Mesenchymal stem cell (in vitro differentiated cells and primary cell): Measurements from ENCODE around the gene TRPC6.

Experiments
- DNase-seq: peaks from one replicate; pipeline ENCODE4 v3.0.0-alpha.2; 2013
- H2AFZ ChIP-seq: one replicate; pipeline ENCODE4 v1.6.1; 2013; ENCODE audit warnings: low read depth, mild to moderate bottlenecking, control low read depth, inconsistent platforms, low read length, moderate library complexity
- H2AK5ac ChIP-seq: 2 replicates; pipeline ENCODE4 v1.6.1; 2013; ENCODE audit warnings: low read length, moderate library complexity, mild to moderate bottlenecking, inconsistent platforms; ENCODE audit not compliant: severe bottlenecking
- H2BK120ac ChIP-seq: one replicate; pipeline ENCODE4 v1.6.1; 2013; ENCODE audit warnings: low read depth, mild to moderate bottlenecking, inconsistent platforms, low read length, moderate library complexity
- H2BK12ac ChIP-seq, 2 experiments: one replicate each; pipeline ENCODE4 v1.6.1; 2013; ENCODE audit warnings: inconsistent platforms in 2 of 2, low read length in 2 of 2, mild to moderate bottlenecking in 2 of 2, moderate library complexity in 2 of 2, control low read depth in 1 of 2
- H2BK15ac ChIP-seq: one replicate; pipeline ENCODE4 v1.6.1; 2013; ENCODE audit warnings: mild to moderate bottlenecking, low read depth, inconsistent platforms; ENCODE audit not compliant: poor library complexity, severe bottlenecking
- H2BK5ac ChIP-seq: 2 replicates; pipeline ENCODE4 v1.6.1; 2013; ENCODE audit warnings: low read depth, mild to moderate bottlenecking, low read length, control low read depth, inconsistent platforms; ENCODE audit not compliant: poor library complexity, severe bottlenecking
- H3K14ac ChIP-seq, 2 experiments: one replicate each; pipeline ENCODE4 v1.6.1; 2013; ENCODE audit warnings: inconsistent platforms in 2 of 2, low read length in 2 of 2, control low read depth in 1 of 2, mild to moderate bottlenecking in 1 of 2, moderate library complexity in 1 of 2
- H3K18ac ChIP-seq, 2 experiments: one replicate each; pipeline ENCODE4 v1.6.1; 2013; ENCODE audit warnings: inconsistent platforms in 2 of 2, low read length in 2 of 2, control low read depth in 1 of 2, low read depth in 1 of 2, mild to moderate bottlenecking in 1 of 2
- H3K23ac ChIP-seq, 2 experiments: one replicate each; pipeline ENCODE4 v1.6.1; 2013; ENCODE audit warnings: inconsistent platforms in 2 of 2, low read length in 2 of 2, mild to moderate bottlenecking in 2 of 2, moderate library complexity in 2 of 2, control low read depth in 1 of 2
- H3K27ac ChIP-seq: 2 replicates; pipeline ENCODE4 v1.5.1; 2013; ENCODE audit warnings: mild to moderate bottlenecking, moderate library complexity, low read length, control low read depth, inconsistent platforms; ENCODE audit not compliant: poor library complexity, severe bottlenecking
- H3K27me3 ChIP-seq, 2 experiments: 2 replicates each; pipeline versions ENCODE4 v1.6.1 to v1.7.0; 2013; ENCODE audit warnings: low read length in 2 of 2, mild to moderate bottlenecking in 2 of 2, moderate library complexity in 2 of 2, control low read depth in 1 of 2, inconsistent platforms in 1 of 2; ENCODE audit not compliant: control insufficient read depth in 1 of 2, insufficient read depth in 1 of 2
- H3K36me3 ChIP-seq, 2 experiments: 2 replicates each; pipeline versions ENCODE4 v1.6.1 to v1.7.0; 2013; ENCODE audit warnings: low read length in 2 of 2, control low read depth in 1 of 2, inconsistent platforms in 1 of 2, low read depth in 1 of 2, mild to moderate bottlenecking in 1 of 2; ENCODE audit not compliant: insufficient read depth in 2 of 2, control insufficient read depth in 1 of 2
- H3K4ac ChIP-seq, 2 experiments: one replicate each; pipeline ENCODE4 v1.6.1; 2013; ENCODE audit warnings: inconsistent platforms in 2 of 2, low read length in 2 of 2, mild to moderate bottlenecking in 2 of 2, moderate library complexity in 2 of 2, control low read depth in 1 of 2, low read depth in 1 of 2
- H3K4me1 ChIP-seq: 2 replicates; pipeline ENCODE4 v1.6.1; 2013; ENCODE audit warnings: low read depth, low read length, control low read depth; ENCODE audit not compliant: control insufficient read depth, insufficient read depth
- H3K4me2 ChIP-seq: 2 replicates; pipeline ENCODE4 v1.6.1; 2013; ENCODE audit warnings: low read length, mild to moderate bottlenecking, inconsistent platforms; ENCODE audit not compliant: poor library complexity, severe bottlenecking
- H3K4me3 ChIP-seq, 2 experiments: 2 replicates each; pipeline versions ENCODE4 v1.5.1 to v1.7.0; 2013; ENCODE audit warnings: low read length in 2 of 2, mild to moderate bottlenecking in 2 of 2, control low read depth in 1 of 2, low read depth in 1 of 2; ENCODE audit not compliant: insufficient read depth in 1 of 2
- H3K79me1 ChIP-seq: replicated peaks from 2 replicates; pipeline ENCODE4 v1.6.1; 2013; ENCODE audit warnings: mild to moderate bottlenecking, control low read depth, low read length, inconsistent platforms; ENCODE audit not compliant: poor library complexity, severe bottlenecking
- H3K9ac ChIP-seq: 2 replicates; pipeline ENCODE4 v1.7.0; 2013; ENCODE audit warnings: mild to moderate bottlenecking, low read length, moderate library complexity
- H3K9me3 ChIP-seq: 2 replicates; pipeline ENCODE4 v1.7.0; 2013; ENCODE audit warnings: mild to moderate bottlenecking, low read length; ENCODE audit not compliant: control insufficient read depth
- H4K8ac ChIP-seq: one replicate; pipeline ENCODE4 v1.6.1; 2013; ENCODE audit warnings: inconsistent platforms, mild to moderate bottlenecking, low read length, moderate library complexity
- H4K91ac ChIP-seq: one replicate; pipeline ENCODE4 v1.6.1; 2013; ENCODE audit warnings: mild to moderate bottlenecking, low read length, inconsistent platforms
- WGBS: methylation state at CpG from one replicate; pipeline ENCODE4 v1.1.7; 2013; ENCODE audit warnings: mixed read lengths; 5-methylcytosine and 5-hydroxymethylcytosine counted together

The TRPC6 gene

GRCh38 chr11:101576456-101576855 lies 7.4 kb downstream of the TRPC6 start:
- Histone ChIP-seq H4K8ac (no peak overlapping the region), H2BK12ac (no peak overlapping the region), H2AFZ (no peak overlapping the region), H3K27ac (no peak overlapping the region), H3K9ac (no peak overlapping the region), H3K14ac (no peak overlapping the region), H3K4ac (no peak overlapping the region), H3K36me3 (no peaks in the 10 kb centered on the region), H2BK15ac (no peak overlapping the region), H3K9me3 (peaks cover 4% of the 10 kb centered on the region), H2BK5ac (no peak overlapping the region), H3K4me3 (no peak overlapping the region), H4K91ac (no peak overlapping the region), H3K4me2 (no peak overlapping the region), H2BK120ac (no peak overlapping the region), H3K4me1 (no peaks in the 10 kb centered on the region), H3K27me3 (peaks cover 4 to 7% of the 10 kb centered on the region in 2 experiments), H3K79me1 (no peaks in the 10 kb centered on the region), H3K18ac (no peak overlapping the region), H3K23ac (no peak overlapping the region), H2AK5ac (no peak overlapping the region)
- no peak for DNase-seq

- no peak overlapping the region for H3K23ac ChIP-seq
- no peak overlapping the region for H3K4ac ChIP-seq
- H3K9ac ChIP-seq = no peak overlapping the region
- no peak overlapping the region for H2AFZ ChIP-seq
- no peak overlapping the region for H3K4me2 ChIP-seq
- WGBS = 60% methylated on average over 1 of the region's 1 CpG
- H2BK120ac ChIP-seq = no peak overlapping the region
- peaks cover 4% of the 10 kb centered on the region for H3K9me3 ChIP-seq
- H3K27ac ChIP-seq = no peak overlapping the region
- peaks cover 0 to 4% of the 10 kb centered on the region in 2 experiments for H3K27me3 ChIP-seq
- H3K14ac ChIP-seq = no peak overlapping the region
- H3K4me3 ChIP-seq = no peak overlapping the region
- H4K8ac ChIP-seq = no peak overlapping the region
- no peaks in the 10 kb centered on the region for H3K36me3 ChIP-seq
- H3K79me1 ChIP-seq = no peaks in the 10 kb centered on the region
- H4K91ac ChIP-seq = no peak overlapping the region
- no peaks in the 10 kb centered on the region for H3K4me1 ChIP-seq
- H2BK15ac ChIP-seq = no peak overlapping the region
- no peak overlapping the region for H2BK5ac ChIP-seq
- no peak overlapping the region for H3K18ac ChIP-seq
- no peak for DNase-seq
- no peak overlapping the region for H2AK5ac ChIP-seq
- no peak overlapping the region for H2BK12ac ChIP-seq
These were observed 8.9 kb downstream of the TRPC6 start for GRCh38 chr11:101574886-101575285.

DNA sequence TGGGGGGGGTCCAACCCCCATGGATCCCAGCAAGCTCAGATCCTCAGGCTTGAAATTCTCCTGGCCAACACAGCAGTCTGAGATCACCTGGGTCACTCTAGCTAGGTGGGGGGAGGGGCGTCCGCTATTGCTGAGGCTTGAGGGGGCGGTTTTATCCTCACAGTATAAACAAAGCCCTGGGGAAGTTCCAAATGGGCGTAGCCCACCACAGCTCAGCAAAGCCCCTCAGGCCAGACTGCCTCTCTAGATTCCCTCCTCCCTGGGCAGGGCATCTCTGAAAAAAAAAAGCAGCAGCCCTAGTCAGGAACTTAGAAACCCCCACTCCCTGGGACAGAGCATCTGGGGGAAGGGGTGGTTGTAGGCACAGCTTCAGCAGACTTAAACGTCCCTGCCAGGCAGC lies 16.7 kb downstream of the TRPC6 start:
- no peak overlapping the region for H2AK5ac ChIP-seq
- no peak overlapping the region for H3K27ac ChIP-seq
- no peak overlapping the region for H4K8ac ChIP-seq
- H3K4ac ChIP-seq = no peak overlapping the region
- no peak overlapping the region for H2BK120ac ChIP-seq
- H2BK15ac ChIP-seq = no peak overlapping the region
- DNase-seq = no peak
- H2BK5ac ChIP-seq = no peak overlapping the region
- H3K9me3 ChIP-seq = no peaks in the 10 kb centered on the region
- no peaks in the 10 kb centered on the region for H3K4me1 ChIP-seq
- H3K79me1 ChIP-seq = no peaks in the 10 kb centered on the region
- H3K14ac ChIP-seq = no peak overlapping the region
- H3K27me3 ChIP-seq = no peaks in the 10 kb centered on the region
- no peak overlapping the region for H2AFZ ChIP-seq
- no peak overlapping the region for H3K4me2 ChIP-seq
- 83% methylated on average over 4 of the region's 5 CpGs for WGBS
- H3K4me3 ChIP-seq = no peak overlapping the region
- H3K9ac ChIP-seq = no peak overlapping the region
- no peak overlapping the region for H3K23ac ChIP-seq
- H4K91ac ChIP-seq = no peak overlapping the region
- no peaks in the 10 kb centered on the region for H3K36me3 ChIP-seq
- H3K18ac ChIP-seq = no peak overlapping the region
- H2BK12ac ChIP-seq = no peak overlapping the region

- Histone ChIP-seq H4K91ac (no peak overlapping the region), H2BK12ac (no peak overlapping the region), H3K27me3 (no peaks in the 10 kb centered on the region), H4K8ac (no peak overlapping the region), H3K4me3 (no peak overlapping the region), H3K9me3 (no peaks in the 10 kb centered on the region), H2BK5ac (no peak overlapping the region), H3K9ac (no peak overlapping the region), H3K23ac (no peak overlapping the region), H3K4ac (no peak overlapping the region), H3K36me3 (no peaks in the 10 kb centered on the region), H2BK120ac (no peak overlapping the region), H3K27ac (no peak overlapping the region), H3K18ac (no peak overlapping the region), H2BK15ac (no peak overlapping the region), H3K4me1 (no peaks in the 10 kb centered on the region), H3K4me2 (no peak overlapping the region), H3K14ac (no peak overlapping the region), H2AFZ (no peak overlapping the region), H2AK5ac (no peak overlapping the region), H3K79me1 (no peaks in the 10 kb centered on the region)
- 78% methylated on average over 8 of the region's 8 CpGs for WGBS
- no peak for DNase-seq
These were observed 17.2 kb downstream of the TRPC6 start for GRCh38 chr11:101566626-101567025.
